IMR-90 (cell line): ENCODE measurements around the gene PRR5L.

Experiments
- CTCF ChIP-seq: conservative IDR thresholded peaks from 2 replicates; pipeline ENCODE4 v1.5.1; 2012; ENCODE audit warnings: mild to moderate bottlenecking, low read depth, low read length, improper control_type of control experiment
- POLR2A ChIP-seq: IDR thresholded peaks from 2 replicates; pipeline ENCODE4 v1.6.1; 2012; ENCODE audit warnings: mild to moderate bottlenecking, low read depth, low read length
- RAD21 ChIP-seq: IDR thresholded peaks from 2 replicates; pipeline ENCODE4 v1.6.1; 2012; ENCODE audit warnings: low read length, improper control_type of control experiment
- RCOR1 ChIP-seq: IDR thresholded peaks from 2 replicates; pipeline ENCODE4 v1.6.1; 2012; ENCODE audit warnings: mild to moderate bottlenecking, low read length, improper control_type of control experiment; ENCODE audit not compliant: insufficient replicate concordance
- USF2 ChIP-seq: fragments of 150-350 bp; IDR thresholded peaks from 2 replicates; pipeline ENCODE4 v1.6.1; 2017; ENCODE audit warnings: mild to moderate bottlenecking, antibody characterized with exemption, low read length, low read depth

GRCh38 chr11:36313750-36314433 lies 17.8 kb downstream of the PRR5L start:
- TF ChIP-seq CTCF (no peak), RAD21 (no peak), POLR2A (no peak), USF2 (no peak), RCOR1 (no peak)
